Uterus (tissue), 2 donors: Measurements from ENCODE around the gene INSM1.

ENCODE experiments used
- POLR2A ChIP-seq, 2 donors: fragments of 450-650 bp; IDR thresholded peaks; one replicate each; pipeline ENCODE4 v1.6.1; 2016; ENCODE audit warnings: antibody characterized with exemption in 2 of 2, mild to moderate bottlenecking in 1 of 2, moderate library complexity in 1 of 2
- TF ChIP-seq, protein P1 (sequence below), 4 experiments: fragments of 200-600 bp in 2 of 4; fragments of 450-650 bp in 2 of 4; sonication (generic) in 2 of 4; IDR thresholded peaks; one replicate each; pipeline ENCODE4 v1.5.1; 2016 to 2019; ENCODE audit warnings: antibody characterized with exemption in 4 of 4, mild to moderate bottlenecking in 2 of 4, moderate library complexity in 1 of 4

DNA sequence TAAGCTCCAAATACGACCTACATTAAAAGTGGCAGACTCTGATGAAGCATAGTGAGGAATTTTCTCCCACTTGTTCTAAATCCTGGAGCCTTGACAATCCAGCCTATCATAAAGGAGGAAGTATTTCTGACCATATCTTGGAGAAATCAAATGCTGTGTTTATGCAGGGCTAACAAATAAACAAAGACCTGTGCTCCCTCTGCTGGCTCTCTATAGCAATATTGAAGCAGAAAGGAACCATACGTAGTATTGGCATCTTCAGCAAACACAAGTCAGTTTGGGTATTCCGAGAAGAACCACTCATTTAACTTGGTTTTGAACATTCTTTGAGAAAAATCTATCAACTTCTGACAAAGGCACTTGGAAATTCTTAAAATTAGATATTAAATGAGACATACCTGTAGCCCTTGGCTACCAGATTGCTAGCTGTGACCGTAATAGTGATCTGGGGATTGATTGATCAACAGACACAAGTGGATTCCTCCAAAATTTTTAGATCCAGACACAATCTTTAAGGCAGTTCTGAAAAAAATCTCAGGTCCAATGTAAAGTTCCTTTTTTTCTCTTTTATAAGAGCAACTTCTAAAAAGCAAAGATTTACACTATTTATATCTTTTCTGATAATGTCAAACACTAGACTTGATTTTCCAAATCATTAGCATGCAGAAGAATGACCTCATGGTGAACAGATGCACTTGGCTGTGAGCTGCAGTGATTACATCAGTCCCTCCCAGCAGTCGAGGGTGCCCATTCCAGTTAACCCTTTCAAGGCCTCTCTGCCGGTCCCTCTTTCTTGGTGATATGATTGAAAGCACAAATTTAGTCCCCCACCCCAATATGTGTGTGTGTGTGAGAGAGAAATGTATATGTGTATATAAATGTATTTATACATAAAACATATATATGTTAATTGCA is 40.2 kb downstream of the INSM1 start:
- TF ChIP-seq, protein P1, sequence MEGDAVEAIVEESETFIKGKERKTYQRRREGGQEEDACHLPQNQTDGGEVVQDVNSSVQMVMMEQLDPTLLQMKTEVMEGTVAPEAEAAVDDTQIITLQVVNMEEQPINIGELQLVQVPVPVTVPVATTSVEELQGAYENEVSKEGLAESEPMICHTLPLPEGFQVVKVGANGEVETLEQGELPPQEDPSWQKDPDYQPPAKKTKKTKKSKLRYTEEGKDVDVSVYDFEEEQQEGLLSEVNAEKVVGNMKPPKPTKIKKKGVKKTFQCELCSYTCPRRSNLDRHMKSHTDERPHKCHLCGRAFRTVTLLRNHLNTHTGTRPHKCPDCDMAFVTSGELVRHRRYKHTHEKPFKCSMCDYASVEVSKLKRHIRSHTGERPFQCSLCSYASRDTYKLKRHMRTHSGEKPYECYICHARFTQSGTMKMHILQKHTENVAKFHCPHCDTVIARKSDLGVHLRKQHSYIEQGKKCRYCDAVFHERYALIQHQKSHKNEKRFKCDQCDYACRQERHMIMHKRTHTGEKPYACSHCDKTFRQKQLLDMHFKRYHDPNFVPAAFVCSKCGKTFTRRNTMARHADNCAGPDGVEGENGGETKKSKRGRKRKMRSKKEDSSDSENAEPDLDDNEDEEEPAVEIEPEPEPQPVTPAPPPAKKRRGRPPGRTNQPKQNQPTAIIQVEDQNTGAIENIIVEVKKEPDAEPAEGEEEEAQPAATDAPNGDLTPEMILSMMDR (IDR thresholded peaks at IDR 0.05): no peak
- TF ChIP-seq POLR2A (IDR thresholded peaks at IDR 0.05): no peak
